NB4 (cell line): Measurements from ENCODE around the gene SLC29A4.
A peak's percentile ranks its signal among the peaks of the same experiment; 100 is the strongest.
"Not testable (repeated sequence)": the region's sequence is repeated elsewhere in the genome, so short reads cannot be mapped to it uniquely, and the experiment has no call there.

Source experiments
- DNase-seq: peaks from one replicate; pipeline ENCODE4 v3.0.0; 2010; ENCODE audit warnings: low read depth
- H3K4me3 ChIP-seq: one replicate; pipeline ENCODE4 v1.5.1; 2011; ENCODE audit warnings: mild to moderate bottlenecking, low read depth, low read length, moderate library complexity
- CTCF ChIP-seq: IDR thresholded peaks from one replicate; pipeline ENCODE4 v1.5.1; 2012; ENCODE audit warnings: low read depth, low read length
- MAX ChIP-seq: IDR thresholded peaks from 2 replicates; pipeline ENCODE4 v1.6.1; 2011; ENCODE audit warnings: low read depth, low read length
- MYC ChIP-seq: IDR thresholded peaks from 2 replicates; pipeline ENCODE4 v1.6.1; 2011; ENCODE audit warnings: low read depth, low read length
- POLR2A ChIP-seq: IDR thresholded peaks from 2 replicates; pipeline ENCODE4 v1.6.1; 2011; ENCODE audit warnings: mild to moderate bottlenecking; ENCODE audit not compliant: insufficient read length; ENCODE audit errors: extremely low read depth

Gene SLC29A4, protein sequence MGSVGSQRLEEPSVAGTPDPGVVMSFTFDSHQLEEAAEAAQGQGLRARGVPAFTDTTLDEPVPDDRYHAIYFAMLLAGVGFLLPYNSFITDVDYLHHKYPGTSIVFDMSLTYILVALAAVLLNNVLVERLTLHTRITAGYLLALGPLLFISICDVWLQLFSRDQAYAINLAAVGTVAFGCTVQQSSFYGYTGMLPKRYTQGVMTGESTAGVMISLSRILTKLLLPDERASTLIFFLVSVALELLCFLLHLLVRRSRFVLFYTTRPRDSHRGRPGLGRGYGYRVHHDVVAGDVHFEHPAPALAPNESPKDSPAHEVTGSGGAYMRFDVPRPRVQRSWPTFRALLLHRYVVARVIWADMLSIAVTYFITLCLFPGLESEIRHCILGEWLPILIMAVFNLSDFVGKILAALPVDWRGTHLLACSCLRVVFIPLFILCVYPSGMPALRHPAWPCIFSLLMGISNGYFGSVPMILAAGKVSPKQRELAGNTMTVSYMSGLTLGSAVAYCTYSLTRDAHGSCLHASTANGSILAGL

GRCh38 chr7:5282543-5283316 is at the start of gene SLC29A4:
Gene SLC29A4 (plus strand): TSS chr7:5282943. CDS start chr7:5287817, 4,874 bp downstream.
- no peak for TF ChIP-seq MAX
- no peak within 1 kb of the TSS for H3K4me3 ChIP-seq
- peak; percentile 52 for DNase-seq

DNA sequence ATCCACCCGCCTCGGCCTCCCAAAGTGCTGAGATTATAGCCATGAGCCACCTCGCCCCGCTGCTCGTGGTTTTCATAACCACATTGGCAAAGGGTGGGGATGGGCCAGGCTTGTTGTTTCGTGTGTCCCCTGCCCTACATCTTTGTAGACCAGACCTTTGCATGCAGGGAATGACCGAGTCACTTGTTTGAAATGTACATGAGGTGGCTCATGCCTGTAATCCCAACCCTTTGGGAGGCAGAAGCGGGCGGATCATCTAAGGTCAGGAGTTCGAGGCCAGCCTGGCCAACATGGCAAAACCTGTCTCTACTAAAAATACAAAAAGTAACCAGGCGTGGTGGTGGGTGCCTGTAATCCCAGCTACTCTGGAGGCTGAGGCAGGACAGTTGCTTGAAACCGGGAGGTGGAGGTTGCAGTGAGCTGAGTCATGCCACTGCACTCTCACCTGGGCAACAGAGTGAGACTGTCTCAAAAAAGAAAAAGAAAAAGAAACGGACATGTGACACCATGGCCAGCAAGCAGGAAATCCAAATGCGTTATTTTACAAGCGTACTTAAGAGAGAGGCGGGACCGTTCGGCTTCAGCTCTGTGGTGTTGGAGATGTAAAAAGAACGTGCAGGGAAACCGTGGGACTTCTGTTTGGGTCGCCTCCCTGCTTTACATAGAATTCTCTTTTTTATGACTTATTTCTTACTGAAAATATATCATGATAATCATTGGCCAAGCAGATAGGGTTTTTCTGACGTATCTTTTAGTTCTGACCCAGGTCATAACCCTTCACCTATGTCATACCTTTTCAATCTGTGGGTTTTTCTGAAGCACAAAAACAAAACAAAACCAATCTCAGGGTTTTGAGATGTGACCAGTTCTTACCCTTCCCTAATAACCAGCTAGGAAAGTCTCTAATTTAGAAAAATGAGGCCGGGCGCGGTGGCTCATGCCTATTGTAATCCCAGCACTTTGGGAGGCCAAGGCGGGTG is 47.6 kb upstream of the SLC29A4 start:
- no peak overlapping the region for H3K4me3 ChIP-seq
- DNase-seq = peak; percentile 44
- TF ChIP-seq POLR2A (no peak), CTCF (no peak), MAX (peak; percentile 19; the same call in 1 of the 2 replicates), MYC (no peak)

DNA sequence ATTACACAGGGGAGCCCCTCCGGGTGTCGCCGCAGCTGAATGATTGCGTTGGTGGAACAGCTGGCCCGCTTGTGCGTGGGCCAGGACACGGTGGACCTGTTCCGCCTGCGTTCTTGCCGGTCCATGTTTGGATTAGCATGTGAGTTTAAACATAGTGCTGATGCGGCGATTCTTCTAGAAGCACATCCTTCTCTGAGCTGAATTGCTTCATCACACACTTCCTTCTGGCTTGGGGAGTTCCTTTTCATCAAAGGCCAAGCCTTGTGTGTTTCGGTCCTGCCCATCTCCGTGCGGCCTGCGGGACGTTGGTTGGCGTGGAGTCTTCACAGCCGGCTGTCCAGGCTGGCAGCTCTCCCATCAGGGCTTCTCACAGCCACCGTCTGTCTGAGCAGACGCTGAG is 45.5 kb upstream of the SLC29A4 start:
- DNase-seq = peak; percentile 75

DNA sequence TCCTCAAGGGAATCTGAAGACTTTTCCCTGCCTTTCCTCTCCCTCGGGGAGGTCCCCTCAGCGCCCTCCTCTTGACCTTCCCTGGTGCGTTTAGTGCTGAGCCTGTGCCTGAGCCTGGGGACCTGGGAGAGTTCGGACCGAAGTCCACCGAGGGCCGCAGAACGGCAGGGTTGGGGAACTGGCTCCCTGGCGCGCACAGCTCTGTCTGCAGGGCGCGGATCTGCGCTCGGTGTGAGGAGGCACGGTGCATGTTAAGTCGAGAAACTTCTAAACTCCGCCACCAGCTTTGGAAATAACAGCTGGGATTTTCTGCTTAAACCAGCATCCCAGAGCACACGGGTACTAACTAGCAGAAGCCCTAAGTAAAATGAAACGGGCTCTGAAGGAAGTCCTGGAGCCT is 44.2 kb upstream of the SLC29A4 start:
- DNase-seq = no peak
- no peak for TF ChIP-seq POLR2A
- H3K4me3 ChIP-seq = no peak overlapping the region

More for the DNA sequence above, 45.5 kb upstream of the SLC29A4 start:
- H3K4me3 ChIP-seq = no peak overlapping the region
- TF ChIP-seq MYC (peak; percentile 46; the same call in 1 of the 2 replicates), MAX (0 out of 2 replicates have a peak, but pooled peaks have one; percentile 32), CTCF (no peak)

DNA sequence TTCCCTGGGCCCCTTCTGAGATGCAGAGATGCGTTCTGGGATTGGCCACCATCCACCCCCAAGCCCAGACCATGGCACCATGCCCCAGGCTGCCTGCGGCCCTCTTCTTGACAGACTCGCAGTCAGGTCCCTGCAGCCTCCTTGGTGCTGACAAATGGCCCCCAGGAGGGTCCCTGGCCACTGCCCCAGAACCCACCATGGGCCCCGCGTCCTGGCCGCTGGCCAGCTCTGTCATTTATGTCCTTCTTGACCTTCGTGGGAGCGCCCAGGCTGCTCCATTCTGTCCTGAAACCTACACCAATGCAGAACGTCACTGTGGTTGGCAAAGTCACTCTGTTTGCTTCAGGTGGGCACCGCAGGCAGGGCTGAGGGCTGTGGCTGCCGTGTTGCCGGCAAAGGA is 39.5 kb upstream of the SLC29A4 start:
- no peak for TF ChIP-seq POLR2A
- TF ChIP-seq CTCF = no peak
- no peak for TF ChIP-seq MYC
- no peak for TF ChIP-seq MAX
- no peak overlapping the region for H3K4me3 ChIP-seq
- DNase-seq = no peak

- no peak overlapping the region for H3K4me3 ChIP-seq
- no peak for TF ChIP-seq CTCF
- DNase-seq = no peak
These were observed 34.4 kb upstream of the SLC29A4 start for GRCh38 chr7:5248201-5248885.

DNA sequence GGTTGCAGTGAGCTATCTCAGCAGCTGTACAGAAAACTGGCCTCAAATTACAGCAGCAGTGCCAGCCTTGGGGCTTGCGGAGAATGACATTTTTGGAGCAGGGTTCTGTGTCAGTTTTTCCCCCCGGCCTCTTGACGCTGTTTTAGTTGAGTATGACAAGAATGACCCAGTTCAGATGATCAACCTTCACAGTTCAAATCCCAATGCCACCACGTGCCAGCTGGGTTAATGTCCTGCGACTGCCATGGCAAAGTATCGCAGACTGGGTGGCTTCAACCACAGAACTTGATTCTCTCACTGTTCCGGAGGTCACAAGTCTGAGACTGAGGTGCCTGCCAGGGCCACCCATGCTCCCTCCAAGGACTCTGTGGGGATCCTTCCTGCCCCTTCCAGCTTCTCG is 32.0 kb upstream of the SLC29A4 start:
- not testable (repeated sequence) for H3K4me3 ChIP-seq, DNase-seq

GRCh38 chr7:5253529-5253928 is 29.2 kb upstream of the SLC29A4 start:
- not testable (repeated sequence) for H3K4me3 ChIP-seq, DNase-seq
